T-helper 9 cell (primary cell): ENCODE results near the gene PCDHA4.
"Not testable (repeated sequence)": the region's sequence is repeated elsewhere in the genome, so short reads cannot be mapped to it uniquely, and the experiment has no call there.

ENCODE experiments used
- DNase-seq: peaks from one replicate; pipeline ENCODE4 v3.0.0-alpha.2; 2020

Gene PCDHA4

GRCh38 chr5:140822281-140822629, 15.4 kb downstream of the PCDHA4 start:
- no peak for DNase-seq

GRCh38 chr5:140822969-140823368, 16.1 kb downstream of the PCDHA4 start:
- DNase-seq: not testable (repeated sequence)

- DNase-seq: no peak
Observed at GRCh38 chr5:140823475-140823874, 16.6 kb downstream of the PCDHA4 start.

- no peak for DNase-seq
Observed at GRCh38 chr5:140827704-140828361, 21.0 kb downstream of the PCDHA4 start, which contains the start of gene PCDHA6. Gene PCDHA6 (plus strand): TSS chr5:140827960. CDS start chr5:140828092, 132 bp downstream.

- no peak for DNase-seq
Observed at GRCh38 chr5:140828362-140828737, 21.5 kb downstream of the PCDHA4 start.

- DNase-seq: not testable (repeated sequence)
Observed at GRCh38 chr5:140829511-140830501, 22.9 kb downstream of the PCDHA4 start.

GRCh38 chr5:140833993-140834392, 27.1 kb downstream of the PCDHA4 start, which contains the start of gene PCDHA7:
Gene PCDHA7 (plus strand): TSS chr5:140834269. CDS start chr5:140834384, 115 bp downstream.
- DNase-seq: no peak

- not testable (repeated sequence) for DNase-seq
Observed at GRCh38 chr5:140834439-140835008, 27.7 kb downstream of the PCDHA4 start.

- no peak for DNase-seq
Observed at GRCh38 chr5:140835622-140836510, 29.0 kb downstream of the PCDHA4 start.

GRCh38 chr5:140840978-140841962, 34.4 kb downstream of the PCDHA4 start, which contains the start of gene PCDHA8:
Gene PCDHA8 (plus strand): TSS chr5:140841187. CDS start chr5:140841322, 135 bp downstream.
- no peak for DNase-seq

- DNase-seq: no peak
Observed at GRCh38 chr5:140842798-140843733, 36.2 kb downstream of the PCDHA4 start.

GRCh38 chr5:140848139-140849102, 41.6 kb downstream of the PCDHA4 start, which contains the start of gene PCDHA9:
Gene PCDHA9 (plus strand): TSS chr5:140848382. CDS start chr5:140848496, 114 bp downstream.
- DNase-seq: not testable (repeated sequence)

GRCh38 chr5:140849831-140850634, 43.2 kb downstream of the PCDHA4 start:
- DNase-seq: not testable (repeated sequence)

- DNase-seq: no peak
Observed at GRCh38 chr5:140855772-140856674, 49.2 kb downstream of the PCDHA4 start, which contains the start of gene PCDHA10. Gene PCDHA10 (plus strand): TSS chr5:140855897. CDS start chr5:140856049, 152 bp downstream.

- DNase-seq: no peak
Observed at GRCh38 chr5:140857177-140857986, 50.5 kb downstream of the PCDHA4 start.

- no peak for DNase-seq
Observed at GRCh38 chr5:140857987-140858240, 51.0 kb downstream of the PCDHA4 start.
